ENCODE measurements around the gene CGB7. TPM values are rescaled to one million over a fixed set of nuclear protein-coding genes. Genes with fewer than 3 reads are reported as not detected.
"Not testable (repeated sequence)": the region's sequence is repeated elsewhere in the genome, so short reads cannot be mapped to it uniquely, and the experiment has no call there.

Gene CGB7
- total RNA-seq, 1 donor: not detected

DNA sequence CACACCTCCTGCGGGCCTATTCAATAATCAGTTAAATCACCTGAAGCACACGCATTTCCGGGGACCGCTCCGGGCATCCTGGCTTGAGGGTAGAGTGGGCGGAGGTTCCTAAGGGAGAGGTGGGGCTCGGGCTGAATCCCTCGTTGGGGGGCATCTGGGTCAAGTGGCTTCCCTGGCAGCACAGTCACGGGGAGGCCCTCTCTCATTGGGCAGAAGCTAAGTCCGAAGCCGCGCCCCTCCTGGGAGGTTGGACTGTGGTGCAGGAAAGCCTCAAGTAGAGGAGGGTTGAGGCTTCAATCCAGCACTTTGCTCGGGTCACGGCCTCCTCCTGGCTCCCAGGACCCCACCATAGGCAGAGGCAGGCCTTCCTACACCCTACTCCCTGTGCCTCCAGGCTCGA is 14.0 kb downstream of the CGB7 start, which contains the start of gene CGB5:
Gene CGB5 (plus strand): TSS at position 301 of the 400 bp plus-strand sequence. CDS start 362 bp downstream, outside the sequence.
- not testable (repeated sequence) for DNase-seq (ENCODE audit: low read depth in 2 of 3, low spot score in 2 of 3)

DNA sequence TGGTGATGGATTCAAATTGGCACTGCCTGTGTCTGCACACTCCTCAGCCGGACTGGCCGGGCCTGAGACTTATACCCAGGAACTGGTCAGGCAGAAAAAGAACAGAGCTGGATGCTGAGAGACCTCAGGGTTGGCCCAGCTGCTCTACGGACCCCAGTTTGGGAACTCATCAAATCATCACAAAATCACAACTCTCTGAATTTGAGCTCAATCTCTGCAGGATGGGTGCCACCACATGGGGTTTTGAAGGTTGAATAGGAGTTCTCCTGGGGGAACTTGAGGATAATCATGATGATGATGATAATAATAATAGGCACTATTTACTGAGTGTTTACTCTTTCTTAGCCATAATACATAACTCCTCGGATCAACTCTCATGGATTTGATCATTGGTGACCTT is 14.9 kb downstream of the CGB7 start:
- not testable (repeated sequence) for DNase-seq (ENCODE audit: low read depth in 2 of 3, low spot score in 2 of 3)

DNA sequence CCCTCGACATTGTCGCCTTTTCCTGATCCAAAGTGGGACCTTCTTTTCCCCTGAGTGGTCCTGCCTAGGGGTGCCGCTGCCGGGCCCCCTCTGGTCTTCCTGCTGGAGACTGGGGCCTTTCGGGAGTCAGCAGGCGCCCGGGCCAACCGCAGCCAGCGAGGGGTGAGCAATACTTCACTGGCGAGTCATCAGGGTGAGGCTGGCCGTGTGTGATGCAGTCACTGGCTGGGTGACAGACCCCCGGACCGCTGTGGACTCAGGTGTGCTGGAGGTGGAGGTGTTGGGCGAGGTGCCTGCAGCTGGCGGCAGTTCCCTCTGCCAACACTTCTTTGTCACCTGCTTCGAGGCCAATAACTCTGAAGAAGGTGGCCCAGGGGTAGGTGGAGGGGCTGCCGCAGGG is 15.4 kb downstream of the CGB7 start:
- no peak for DNase-seq (ENCODE audit: low read depth in 2 of 3, low spot score in 2 of 3)

DNA sequence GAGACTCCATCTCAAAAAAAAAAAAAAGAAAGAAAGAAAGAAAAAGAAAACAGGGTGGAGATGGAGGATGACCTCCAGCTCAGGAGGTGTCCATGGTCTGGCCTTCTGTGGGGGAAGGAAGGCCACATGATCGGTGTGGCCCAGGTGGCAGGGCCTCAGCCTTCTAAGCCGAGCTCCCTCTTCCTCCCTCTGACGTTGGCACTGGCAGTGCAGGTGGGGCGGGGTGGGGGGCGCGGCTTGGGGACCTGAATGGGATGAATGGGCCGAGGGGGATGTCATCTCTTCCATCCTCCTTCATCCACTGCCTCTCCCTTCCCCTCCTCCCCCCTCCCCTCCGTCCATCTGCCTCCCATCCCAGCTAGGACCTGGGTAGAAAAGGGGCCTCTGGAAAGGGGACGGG is 17.8 kb downstream of the CGB7 start:
- DNase-seq (ENCODE audit: low read depth in 2 of 3, low spot score in 2 of 3): not testable (repeated sequence)

DNA sequence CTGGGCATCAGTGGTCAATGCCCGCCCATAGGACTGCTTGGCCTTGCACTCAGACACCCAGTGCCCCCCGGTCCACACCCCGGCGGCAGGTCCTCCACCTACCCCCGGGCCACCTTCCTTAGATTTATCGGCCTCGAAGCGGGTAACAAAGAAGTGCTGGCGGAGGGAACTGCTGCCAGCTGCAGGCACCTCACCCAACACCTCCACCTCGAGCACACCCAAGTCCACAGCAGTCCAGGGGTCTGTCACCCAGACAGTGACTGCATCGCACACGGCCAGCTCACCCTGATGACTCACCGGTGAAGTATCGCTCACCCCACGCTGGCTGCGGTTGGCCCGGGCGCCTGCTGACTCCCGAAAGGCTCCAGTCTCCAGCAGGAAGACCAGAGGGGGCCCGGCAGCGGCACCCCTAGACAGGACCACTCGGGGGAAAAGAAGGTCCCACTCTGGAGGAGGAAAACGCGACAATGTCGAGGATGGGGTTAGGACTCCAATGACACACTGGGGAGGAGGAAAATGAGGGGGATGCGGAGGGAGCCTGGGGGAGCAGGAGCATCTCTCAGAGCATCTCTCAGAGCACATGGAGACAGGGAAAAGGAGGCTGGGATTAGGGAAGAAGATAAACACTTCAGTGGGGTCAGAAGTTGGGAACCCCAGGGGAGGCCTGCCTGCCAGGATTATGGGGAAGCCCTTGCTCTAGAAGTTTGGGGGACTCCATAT is 18.8 kb downstream of the CGB7 start:
- not testable (repeated sequence) for DNase-seq (ENCODE audit: low read depth in 2 of 3, low spot score in 2 of 3)

DNA sequence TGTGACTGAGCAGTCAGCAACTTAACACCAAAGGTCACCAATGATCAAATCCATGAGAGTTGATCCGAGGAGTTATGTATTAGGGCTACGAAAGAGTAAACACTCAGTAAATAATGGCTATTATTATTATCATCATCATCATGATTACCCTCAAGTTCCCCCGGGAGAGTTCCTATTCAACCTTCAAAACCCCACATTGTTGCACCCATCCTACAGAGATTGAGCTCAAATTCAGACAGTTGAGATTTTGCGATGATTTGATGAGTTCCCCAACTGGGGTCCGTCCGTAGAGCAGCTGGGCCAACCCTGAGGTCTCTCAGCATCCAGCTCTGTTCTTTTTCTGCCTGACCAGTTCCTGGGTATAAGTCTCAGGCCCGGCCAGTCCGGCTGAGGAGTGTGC is 19.4 kb downstream of the CGB7 start:
- not testable (repeated sequence) for DNase-seq (ENCODE audit: low read depth in 2 of 3, low spot score in 2 of 3)

DNA sequence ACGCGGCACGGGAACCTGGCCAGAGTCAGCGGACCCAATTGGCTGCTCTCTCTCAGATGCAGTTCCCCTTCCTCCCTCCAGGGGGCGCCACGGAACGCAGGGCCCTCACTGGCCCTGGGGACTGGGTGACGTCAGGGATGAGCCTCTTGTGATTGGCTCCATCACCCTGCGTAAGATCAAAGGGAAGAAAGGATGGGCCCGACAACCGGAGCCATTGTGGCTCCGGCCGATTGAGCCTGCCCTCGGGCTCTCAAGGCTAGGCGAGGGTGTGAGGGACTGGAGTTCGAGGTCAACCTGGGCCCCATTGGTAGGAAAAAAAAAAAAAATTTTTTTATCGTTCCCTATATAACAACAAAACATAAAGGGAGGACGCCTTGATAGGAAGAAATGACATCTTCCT is 20.7 kb downstream of the CGB7 start, which contains the start of gene CGB1:
Gene CGB1 (minus strand): TSS at position 81 of the 400 bp plus-strand sequence. CDS start 184 bp downstream, outside the sequence.
- DNase-seq (ENCODE audit: low read depth in 2 of 3, low spot score in 2 of 3): not testable (repeated sequence)

DNA sequence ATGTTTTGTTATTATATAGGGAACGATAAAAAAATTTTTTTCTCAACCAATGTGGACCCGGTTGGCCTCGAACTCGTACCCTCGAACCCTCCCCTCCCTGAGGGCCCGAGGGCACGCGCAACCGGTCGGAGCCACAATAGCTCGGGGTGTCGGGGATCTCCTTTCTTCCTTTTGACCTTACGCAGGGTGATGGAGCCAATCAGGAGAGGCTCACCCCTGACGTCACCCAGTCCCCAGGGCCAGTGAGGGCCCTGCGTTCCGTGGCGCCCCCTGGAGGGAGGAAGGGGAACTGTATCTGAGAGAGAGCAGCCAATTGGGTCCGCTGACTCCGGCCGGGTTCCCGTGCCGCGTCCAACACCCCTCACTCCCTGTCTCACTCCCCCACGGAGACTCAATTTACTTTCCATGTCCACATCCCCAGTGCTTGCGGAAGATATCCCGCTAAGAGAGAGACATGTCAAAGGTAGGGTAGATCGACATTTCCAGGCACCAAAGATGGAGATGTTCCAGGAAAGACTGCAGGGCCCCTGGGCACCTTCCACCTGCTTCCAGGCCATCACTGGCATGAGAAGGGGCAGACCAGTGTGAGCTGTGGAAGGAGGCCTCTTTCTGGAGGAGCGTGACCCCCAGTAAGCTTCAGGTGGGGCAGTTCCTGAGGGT is 25.8 kb downstream of the CGB7 start, which contains the start of gene CGB2:
Gene CGB2 (plus strand): TSS at position 249 of the 660 bp plus-strand sequence. CDS start 206 bp downstream, at position 455.
- DNase-seq (ENCODE audit: low read depth in 2 of 3, low spot score in 2 of 3): peak in 2 of 3 donors; percentile 50 to 60

DNA sequence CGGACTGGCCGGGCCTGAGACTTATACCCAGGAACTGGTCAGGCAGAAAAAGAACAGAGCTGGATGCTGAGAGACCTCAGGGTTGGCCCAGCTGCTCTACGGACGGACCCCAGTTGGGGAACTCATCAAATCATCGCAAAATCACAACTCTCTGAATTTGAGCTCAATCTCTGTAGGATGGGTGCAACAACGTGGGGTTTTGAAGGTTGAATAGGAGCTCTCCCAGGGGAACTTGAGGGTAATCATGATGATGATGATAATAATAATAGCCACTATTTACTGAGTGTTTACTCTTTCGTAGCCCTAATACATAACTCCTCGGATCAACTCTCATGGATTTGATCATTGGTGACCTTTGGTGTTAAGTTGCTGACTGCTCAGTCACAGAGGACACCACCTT is 27.2 kb downstream of the CGB7 start:
- DNase-seq (ENCODE audit: low read depth in 2 of 3, low spot score in 2 of 3): not testable (repeated sequence)

DNA sequence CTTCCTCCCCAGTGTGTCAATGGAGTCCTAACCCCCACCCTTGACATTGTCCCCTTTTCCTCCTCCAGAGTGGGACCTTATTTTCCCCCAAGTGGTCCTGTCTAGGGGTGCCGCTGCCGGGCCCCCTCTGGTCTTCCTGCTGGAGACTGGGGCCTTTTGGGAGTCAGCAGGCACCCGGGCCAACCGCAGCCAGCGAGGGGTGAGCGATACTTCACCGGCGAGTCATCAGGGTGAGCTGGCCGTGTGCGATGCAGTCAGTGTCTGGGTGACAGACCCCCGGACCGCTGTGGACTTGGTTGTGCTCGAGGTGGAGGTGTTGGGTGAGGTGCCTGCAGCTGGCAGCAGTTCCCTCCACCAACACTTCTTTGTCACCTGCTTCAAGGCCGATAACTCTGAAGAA is 27.8 kb downstream of the CGB7 start:
- DNase-seq (ENCODE audit: low read depth in 2 of 3, low spot score in 2 of 3): not testable (repeated sequence)

DNA sequence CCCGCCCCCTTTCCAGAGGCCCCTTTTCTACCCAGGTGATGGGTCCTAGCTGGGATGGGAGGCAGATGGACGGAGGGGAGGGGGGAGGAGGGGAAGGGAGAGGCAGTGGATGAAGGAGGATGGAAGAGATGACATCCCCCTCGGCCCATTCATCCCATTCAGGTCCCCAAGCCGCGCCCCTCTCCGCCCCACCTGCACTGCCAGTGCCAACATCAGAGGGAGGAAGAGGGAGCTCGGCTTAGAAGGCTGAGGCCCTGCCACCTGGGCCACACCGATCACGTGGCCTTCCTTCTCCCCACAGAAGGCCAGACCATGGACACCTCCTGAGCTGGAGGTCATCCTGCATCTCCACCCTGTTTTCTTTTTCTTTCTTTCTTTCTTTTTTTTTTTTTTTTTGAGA is 28.9 kb downstream of the CGB7 start:
- not testable (repeated sequence) for DNase-seq (ENCODE audit: low read depth in 2 of 3, low spot score in 2 of 3)

DNA sequence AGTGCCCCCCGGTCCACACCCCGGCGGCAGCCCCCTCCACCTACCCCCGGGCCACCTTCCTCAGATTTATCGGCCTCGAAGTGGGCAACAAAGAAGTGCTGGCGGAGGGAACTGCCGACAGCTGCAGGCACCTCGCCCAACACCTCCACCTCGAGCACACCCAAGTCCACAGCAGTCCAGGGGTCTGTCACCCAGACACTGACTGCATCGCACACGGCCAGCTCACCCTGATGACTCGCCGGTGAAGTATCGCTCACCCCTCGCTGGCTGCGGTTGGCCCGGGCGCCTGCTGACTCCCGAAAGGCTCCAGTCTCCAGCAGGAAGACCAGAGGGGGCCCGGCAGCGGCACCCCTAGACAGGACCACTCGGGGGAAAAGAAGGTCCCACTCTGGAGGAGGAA is 31.9 kb downstream of the CGB7 start:
- DNase-seq (ENCODE audit: low read depth in 2 of 3, low spot score in 2 of 3): not testable (repeated sequence)

DNA sequence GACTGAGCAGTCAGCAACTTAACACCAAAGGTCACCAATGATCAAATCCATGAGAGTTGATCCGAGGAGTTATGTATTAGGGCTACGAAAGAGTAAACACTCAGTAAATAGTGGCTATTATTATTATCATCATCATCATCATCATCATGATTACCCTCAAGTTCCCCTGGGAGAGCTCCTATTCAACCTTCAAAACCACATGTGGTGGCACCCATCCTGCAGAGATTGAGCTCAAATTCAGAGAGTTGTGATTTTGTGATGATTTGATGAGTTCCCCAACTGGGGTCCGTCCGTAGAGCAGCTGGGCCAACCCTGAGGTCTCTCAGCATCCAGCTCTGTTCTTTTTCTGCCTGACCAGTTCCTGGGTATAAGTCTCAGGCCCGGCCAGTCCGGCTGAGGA is 32.5 kb downstream of the CGB7 start:
- DNase-seq (ENCODE audit: low read depth in 2 of 3, low spot score in 2 of 3): not testable (repeated sequence)

DNA sequence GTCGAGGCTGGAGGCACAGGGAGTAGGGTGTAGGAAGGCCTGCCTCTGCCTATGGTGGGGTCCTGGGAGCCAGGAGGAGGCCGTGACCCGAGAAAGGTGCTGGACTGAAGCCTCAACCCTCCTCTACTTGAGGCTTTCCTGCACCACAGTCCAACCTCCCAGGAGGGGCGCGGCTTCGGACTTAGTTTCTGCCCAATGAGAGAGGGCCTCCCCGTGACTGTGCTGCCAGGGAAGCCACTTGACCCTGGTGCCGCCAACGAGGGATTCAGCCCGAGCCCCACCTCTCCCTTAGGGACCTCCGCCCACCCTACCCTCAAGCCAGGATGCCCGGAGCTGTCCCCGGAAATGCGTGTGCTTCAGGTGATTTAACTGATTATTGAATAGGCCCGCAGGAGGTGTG is 33.3 kb downstream of the CGB7 start, which contains the start of gene CGB3:
Gene CGB3 (minus strand): TSS at position 101 of the 400 bp plus-strand sequence. CDS start 362 bp downstream, outside the sequence.
- not testable (repeated sequence) for DNase-seq (ENCODE audit: low read depth in 2 of 3, low spot score in 2 of 3)

DNA sequence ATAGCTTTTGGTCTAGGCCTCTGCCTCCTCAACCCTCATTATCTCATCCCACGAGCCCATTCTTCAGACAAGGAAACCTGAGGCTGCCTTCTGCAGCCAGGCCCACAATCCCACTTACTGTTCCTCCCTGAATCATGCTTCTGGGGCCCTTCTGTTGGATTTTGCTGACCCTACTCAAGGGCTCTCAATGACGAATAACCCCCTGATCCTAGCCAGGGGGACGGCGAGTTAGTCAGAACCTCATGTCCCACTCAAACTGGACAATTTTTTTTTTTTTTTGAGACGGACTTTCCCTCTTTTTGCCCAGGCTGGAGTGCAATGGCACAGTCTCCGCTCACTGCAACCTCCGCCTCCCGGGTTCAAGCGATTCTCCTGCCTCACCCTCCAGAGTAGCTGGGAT is 35.4 kb downstream of the CGB7 start:
- no peak for DNase-seq (ENCODE audit: low read depth in 2 of 3, low spot score in 2 of 3)

DNA sequence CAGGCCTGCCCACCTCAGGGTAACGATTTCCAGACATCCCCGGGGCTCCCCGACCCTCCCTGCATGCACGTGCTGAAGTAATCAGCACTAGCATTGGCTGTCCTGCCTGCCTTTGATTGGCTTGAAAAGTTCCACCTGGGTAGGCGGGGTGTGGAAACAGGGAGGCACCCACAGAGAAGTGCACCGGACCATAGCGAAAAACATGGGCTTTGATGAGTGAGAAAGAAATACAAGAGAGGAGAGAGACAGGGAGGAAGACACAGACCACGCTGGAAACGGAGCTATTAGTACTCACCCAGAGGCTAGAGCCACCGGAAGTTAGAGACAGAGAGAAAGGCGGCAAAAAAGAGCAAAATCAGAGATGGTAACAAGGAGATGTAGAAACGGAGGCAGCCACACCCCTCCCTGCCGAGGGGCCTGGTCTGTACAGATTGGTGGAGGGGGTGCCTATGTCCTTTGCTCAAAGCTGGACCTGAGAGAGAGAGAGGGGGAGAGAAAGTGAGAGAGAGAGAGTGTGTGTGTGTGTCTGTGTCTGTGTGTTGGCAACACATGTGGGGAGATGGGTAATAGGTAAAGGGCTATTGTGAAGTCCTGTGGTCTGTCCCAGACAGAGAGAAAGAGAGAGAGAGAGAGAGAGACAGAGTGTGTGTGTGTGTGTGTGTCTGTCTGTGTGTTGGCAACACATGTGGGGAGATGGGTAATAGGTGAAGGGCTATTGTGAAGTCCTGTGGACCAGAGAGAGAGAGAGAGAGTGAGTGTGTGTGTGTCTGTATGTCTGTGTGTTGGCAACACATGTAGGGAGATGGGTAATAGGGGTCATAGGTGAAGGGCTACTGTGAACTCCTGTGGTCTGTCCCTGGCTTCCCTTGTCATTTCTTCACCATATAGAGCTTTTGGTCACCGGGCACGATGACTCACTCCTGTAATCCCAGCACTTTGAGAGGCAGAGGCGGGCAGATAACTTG is 36.3 kb downstream of the CGB7 start:
- DNase-seq (ENCODE audit: low read depth in 2 of 3, low spot score in 2 of 3): no peak

DNA sequence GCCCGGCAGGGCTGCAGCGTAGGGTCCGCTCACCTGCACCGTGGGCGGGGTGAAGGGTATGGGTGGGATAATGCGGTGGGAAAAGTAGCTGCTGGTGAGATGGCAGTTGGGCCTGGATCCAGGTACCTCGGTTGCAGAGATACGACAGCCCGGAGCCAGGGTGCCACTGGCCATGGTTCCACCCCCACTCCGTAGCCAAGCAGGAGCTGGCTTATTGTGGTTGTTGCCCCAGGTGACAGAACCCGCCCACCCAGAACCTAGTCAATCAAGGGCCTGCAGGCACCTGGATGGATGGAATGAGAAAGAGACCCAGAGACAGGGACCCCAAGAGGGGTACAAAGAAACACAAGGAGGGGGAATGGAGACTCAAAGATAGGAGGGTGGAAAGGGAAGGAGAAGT is 37.2 kb downstream of the CGB7 start:
- DNase-seq (ENCODE audit: low read depth in 2 of 3, low spot score in 2 of 3): no peak

DNA sequence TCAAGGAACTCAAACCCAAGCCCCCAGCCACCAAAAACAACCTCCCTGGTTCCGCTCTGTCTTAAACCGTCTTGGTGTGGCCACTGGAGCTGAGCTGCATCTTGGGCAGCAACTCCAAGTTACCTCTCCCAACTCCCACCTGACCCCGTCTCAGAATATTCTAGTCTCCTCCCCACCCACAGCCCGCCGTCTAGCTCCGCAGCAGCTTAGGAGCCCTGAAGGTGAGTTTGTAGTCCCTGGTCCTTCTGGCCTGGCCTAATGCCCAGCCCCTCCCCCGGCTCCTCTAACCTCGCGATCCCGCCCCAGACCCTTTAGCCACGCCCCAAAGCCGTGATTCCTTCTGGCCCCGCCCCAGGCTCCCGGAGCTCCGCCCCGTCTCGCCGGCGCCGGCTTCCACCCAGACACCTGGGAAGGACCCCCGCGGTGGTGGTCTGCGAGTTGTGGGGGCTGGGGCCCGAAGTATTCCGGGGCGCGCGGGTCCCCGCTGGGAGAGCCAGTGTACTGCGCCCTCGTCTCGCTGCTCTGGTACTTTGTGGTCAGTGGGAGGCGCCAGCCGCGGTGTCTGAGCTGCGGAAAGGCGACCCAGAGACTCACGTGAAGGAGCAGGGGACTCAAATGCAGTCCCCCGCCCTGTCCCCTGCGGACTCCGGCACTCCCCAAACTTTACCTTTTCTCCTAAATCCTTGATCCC is 38.2 kb downstream of the CGB7 start:
- DNase-seq (ENCODE audit: low read depth in 2 of 3, low spot score in 2 of 3): peak in 2 of 3 donors; percentile 38 to 46

DNA sequence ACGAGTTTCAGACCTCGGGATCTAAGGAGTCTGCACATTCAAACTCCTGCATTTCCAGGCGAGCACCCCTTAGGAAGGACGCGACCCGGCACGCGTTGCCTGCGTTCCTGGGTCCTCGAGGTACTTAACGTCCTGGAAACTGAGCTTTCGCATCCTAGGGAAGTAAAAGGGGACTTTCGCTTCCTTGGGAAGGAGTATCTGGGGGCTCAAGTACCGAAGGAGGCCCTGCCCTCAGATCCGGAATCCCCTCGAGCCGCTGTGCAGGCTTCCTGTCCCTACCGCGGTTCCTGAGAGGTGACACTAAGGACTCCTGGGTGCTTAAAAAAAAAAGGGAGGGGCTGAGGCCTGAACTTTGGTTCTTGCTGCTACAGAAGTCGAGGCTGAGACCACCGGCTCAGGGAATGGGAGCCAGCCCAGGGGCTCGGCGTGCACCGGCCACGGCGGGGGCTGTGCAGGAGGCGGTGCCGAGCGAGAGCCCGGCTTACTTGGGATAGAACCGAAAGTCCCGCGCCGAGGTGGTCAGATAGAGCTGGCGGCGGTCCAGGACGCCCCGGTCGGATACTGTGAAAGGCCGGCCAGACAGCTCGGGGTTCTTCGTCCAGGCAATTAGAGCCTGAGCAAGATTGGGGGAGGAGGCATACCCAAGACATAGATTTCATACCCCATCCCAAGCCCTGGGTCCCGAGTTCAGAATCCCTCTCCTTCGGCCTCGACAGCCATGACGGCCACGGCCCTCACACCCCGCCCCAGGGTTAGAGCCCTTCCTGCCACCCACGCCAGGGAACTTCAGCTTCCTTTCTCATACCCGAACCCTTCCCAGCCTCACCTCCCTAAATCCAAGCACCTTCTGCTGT is 38.9 kb downstream of the CGB7 start:
- peak in 1 of 3 donors; percentile 43 for DNase-seq (ENCODE audit: low read depth in 2 of 3, low spot score in 2 of 3)
